ENCODE data around the gene SPATA4. TPM values are rescaled to one million over a fixed set of nuclear protein-coding genes. Genes with fewer than 3 reads are reported as not detected.

SPATA4 gene
- total and polyA plus RNA-seq, 2 of the 13 experiments (the other 11 are each of a cell fraction or from before 2014, with no cell fraction given): not detected

- intact Hi-C loops (cut with micrococcal nuclease; ENCODE audit: unreplicated experiment) (no loop called here), in situ Hi-C loops (cut with HindIII; ENCODE audit: extremely low pct_ligation_motif_present, low pct_unique_long_range_greater_than_20kb) (no loop called here)
- CTCF ChIA-PET (ENCODE audit: low intra/inter-chr PET ratio, low total read pairs): no interaction called here
- FAIRE-seq (no peak), DNase-seq (ENCODE audit: low spot score) (no peak), ATAC-seq (no peak)
- Histone ChIP-seq H2AFZ (ENCODE audit: low read length) (no peak overlapping the region), H3K27ac (ENCODE audit: extremely low read length, insufficient read depth, low read length) (no peak overlapping the region), H3K4me1 (ENCODE audit: insufficient read depth, low read length) (no peaks in the 10 kb centered on the region), H3K36me3 (replicated peaks in 1 of 2; ENCODE audit: control insufficient read depth in 1 of 2, insufficient read depth in 2 of 2, low read length in 2 of 2) (no peaks in the 10 kb centered on the region), H3K4me3 (replicated peaks in 1 of 3; ENCODE audit: insufficient read depth in 1 of 3, low read depth in 2 of 3, low read length in 3 of 3) (no peak overlapping the region), H3K9me3 (ENCODE audit: low read length) (no peaks in the 10 kb centered on the region), H3K9ac (ENCODE audit: insufficient read depth, low read depth, low read length) (no peak overlapping the region), H4K20me1 (ENCODE audit: insufficient read depth, low read length) (no peaks in the 10 kb centered on the region), H3K79me2 (ENCODE audit: insufficient read depth, low read length) (no peaks in the 10 kb centered on the region), H3K27me3 (ENCODE audit: control insufficient read depth in 1 of 2, insufficient read depth in 2 of 2, low read length in 2 of 2) (no peaks in the 10 kb centered on the region), H3K4me2 (ENCODE audit: low read depth, low read length) (no peak overlapping the region)
- TF ChIP-seq MED8 (CRISPR knock-in tag; IDR thresholded peaks at IDR 0.05; ENCODE audit: insufficient replicate concordance) (no peak), IKZF5 (CRISPR knock-in tag; IDR thresholded peaks at IDR 0.05) (no peak), GATAD1 (CRISPR knock-in tag; IDR thresholded peaks at IDR 0.05) (no peak), KDM5B (CRISPR knock-in tag; IDR thresholded peaks at IDR 0.05; ENCODE audit: borderline replicate concordance) (no peak), ZKSCAN1 (IDR thresholded peaks at IDR 0.05; ENCODE audit: low read length) (no peak), ZNF569 (CRISPR knock-in tag; IDR thresholded peaks at IDR 0.05; ENCODE audit: borderline replicate concordance) (no peak), ATF4 (CRISPR knock-in tag; IDR thresholded peaks at IDR 0.05) (no peak), TAF1 (CRISPR knock-in tag; IDR thresholded peaks at IDR 0.05) (no peak), ONECUT2 (CRISPR knock-in tag; IDR thresholded peaks at IDR 0.05) (no peak), ZNF431 (CRISPR knock-in tag; IDR thresholded peaks at IDR 0.05; ENCODE audit: borderline replicate concordance, low read depth) (no peak), HOXA7 (CRISPR knock-in tag; IDR thresholded peaks at IDR 0.05) (no peak)
- BruUV-seq (replicated peaks): no TSS peak
- POLR2A ChIA-PET: no interaction called here
- WGBS (ENCODE audit: low lambda C conversion rate): 6% methylated on average over 2 of the region's 2 CpGs
Observed at GRCh38 chr4:176223561-176223960, 28.2 kb upstream of the SPATA4 start.
